ENCODE results near the gene RAB22A.

GRCh38 chr20:58393299-58393698 is 83.8 kb downstream of the RAB22A start:
- TF ChIP-seq POLR2AphosphoS5 (IDR thresholded peaks at IDR 0.05; ENCODE audit: borderline replicate concordance, low read depth, low read length) (no peak), EZH2 (IDR thresholded peaks at IDR 0.05) (no peak)
